ENCODE measurements around the gene UBD.
A peak's percentile ranks its signal among the peaks of the same experiment; 100 is the strongest.

UBD gene

GRCh38 chr6:29598172-29598747 is 38.7 kb upstream of the UBD start (continued):
- no peak for TF ChIP-seq ZNF837 (tag by site-specific recombination; IDR thresholded peaks at IDR 0.05)

GRCh38 chr6:29597184-29597583 is 37.7 kb upstream of the UBD start:
- ChIA-PET CTCF (interaction anchor here (2.0 to 2.8 kb wide), 3 partner anchors 7 to 182 kb away, joined by 8 to 14 read pairs (median 10); partner anchors contain the start of gene OR12D1), POLR2A (interaction anchor here (0.7 to 1.3 kb wide), 4 partner anchors 31 to 818 kb away, joined by 4 to 6 read pairs (median 4); no protein-coding TSS in a partner anchor)

GRCh38 chr6:29596381-29596900 is 36.9 kb upstream of the UBD start:
- Histone ChIP-seq H3K4me1 (ENCODE audit: control insufficient read depth, insufficient read depth, low read length) (peaks cover 13% of the 10 kb centered on the region), H3K27ac (ENCODE audit: extremely low read depth, low read depth, low read length) (no peak overlapping the region), H3K36me3 (ENCODE audit: control insufficient read depth in 2 of 2, insufficient read depth in 1 of 2, low read length in 2 of 2) (peaks cover 7 to 19% of the 10 kb centered on the region in 2 experiments; a peak in 2 of 3 replicates), H3K4me3 (ENCODE audit: low read depth, low read length) (no peak overlapping the region), H3K9me3 (ENCODE audit: control insufficient read depth, insufficient read depth, low read depth, low read length) (no peaks in the 10 kb centered on the region)
- no peak for TF ChIP-seq ZNF174 (tag by site-specific recombination; IDR thresholded peaks at IDR 0.05)
- TF ChIP-seq ZNF776 (tag by site-specific recombination; IDR thresholded peaks at IDR 0.05; ENCODE audit: borderline replicate concordance) = no peak
- TF ChIP-seq ZNF514 (tag by site-specific recombination; IDR thresholded peaks at IDR 0.05) = no peak
- TF ChIP-seq KLF10 (tag by site-specific recombination; IDR thresholded peaks at IDR 0.05) = no peak
- TF ChIP-seq ZNF157 (tag by site-specific recombination; IDR thresholded peaks at IDR 0.05) = no peak
- TF ChIP-seq ZBTB20 (tag by site-specific recombination; IDR thresholded peaks at IDR 0.05) = no peak
- TF ChIP-seq CTCF (tag by site-specific recombination; IDR thresholded peaks at IDR 0.05) = no peak
- TF ChIP-seq INSM2 (tag by site-specific recombination; IDR thresholded peaks at IDR 0.05) = no peak
- TF ChIP-seq, protein P1, sequence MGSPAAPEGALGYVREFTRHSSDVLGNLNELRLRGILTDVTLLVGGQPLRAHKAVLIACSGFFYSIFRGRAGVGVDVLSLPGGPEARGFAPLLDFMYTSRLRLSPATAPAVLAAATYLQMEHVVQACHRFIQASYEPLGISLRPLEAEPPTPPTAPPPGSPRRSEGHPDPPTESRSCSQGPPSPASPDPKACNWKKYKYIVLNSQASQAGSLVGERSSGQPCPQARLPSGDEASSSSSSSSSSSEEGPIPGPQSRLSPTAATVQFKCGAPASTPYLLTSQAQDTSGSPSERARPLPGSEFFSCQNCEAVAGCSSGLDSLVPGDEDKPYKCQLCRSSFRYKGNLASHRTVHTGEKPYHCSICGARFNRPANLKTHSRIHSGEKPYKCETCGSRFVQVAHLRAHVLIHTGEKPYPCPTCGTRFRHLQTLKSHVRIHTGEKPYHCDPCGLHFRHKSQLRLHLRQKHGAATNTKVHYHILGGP (tag by site-specific recombination; IDR thresholded peaks at IDR 0.05) = no peak
- no peak for TF ChIP-seq ZNF473 (tag by site-specific recombination; IDR thresholded peaks at IDR 0.05)
- no peak for TF ChIP-seq ZSCAN18 (tag by site-specific recombination; IDR thresholded peaks at IDR 0.05)
- TF ChIP-seq ZNF19 (tag by site-specific recombination; IDR thresholded peaks at IDR 0.05; ENCODE audit: low read depth) = no peak
- no peak for TF ChIP-seq ZNF239 (tag by site-specific recombination; IDR thresholded peaks at IDR 0.05)
- TF ChIP-seq GLI4 (tag by site-specific recombination; IDR thresholded peaks at IDR 0.05) = no peak
- ChIA-PET CTCF (interaction anchor here (0.7 to 2.8 kb wide), 4 partner anchors 10 to 194 kb away, joined by 3 to 14 read pairs (median 6); partner anchors contain the start of gene OR12D1), POLR2A (no interaction called here)

More at GRCh38 chr6:29597184-29597583, 37.7 kb upstream of the UBD start:
- H3K4me3 ChIP-seq (ENCODE audit: low read depth, low read length) = no peak overlapping the region
- peaks cover 13% of the 10 kb centered on the region for H3K4me1 ChIP-seq (ENCODE audit: control insufficient read depth, insufficient read depth, low read length)
- peaks cover 9 to 26% of the 10 kb centered on the region in 2 experiments; a peak in 2 of 3 replicates for H3K36me3 ChIP-seq (ENCODE audit: control insufficient read depth in 2 of 2, insufficient read depth in 1 of 2, low read length in 2 of 2)
- no peak overlapping the region for H3K27ac ChIP-seq (ENCODE audit: extremely low read depth, low read depth, low read length)
- TF ChIP-seq ZNF302 (tag by site-specific recombination; IDR thresholded peaks at IDR 0.05; ENCODE audit: low read depth) (no peak), ZNF157 (tag by site-specific recombination; IDR thresholded peaks at IDR 0.05) (no peak), ZFP41 (tag by site-specific recombination; IDR thresholded peaks at IDR 0.05; ENCODE audit: borderline replicate concordance) (no peak), SCRT2 (tag by site-specific recombination; IDR thresholded peaks at IDR 0.05) (peak; percentile 69; the same call in 1 of the 2 replicates), SP3 (tag by site-specific recombination; IDR thresholded peaks at IDR 0.05) (no peak), PRDM1 (tag by site-specific recombination; IDR thresholded peaks at IDR 0.05) (no peak), ZNF654 (tag by site-specific recombination; IDR thresholded peaks at IDR 0.05; ENCODE audit: low read depth) (no peak)
- TF ChIP-seq, protein P2, sequence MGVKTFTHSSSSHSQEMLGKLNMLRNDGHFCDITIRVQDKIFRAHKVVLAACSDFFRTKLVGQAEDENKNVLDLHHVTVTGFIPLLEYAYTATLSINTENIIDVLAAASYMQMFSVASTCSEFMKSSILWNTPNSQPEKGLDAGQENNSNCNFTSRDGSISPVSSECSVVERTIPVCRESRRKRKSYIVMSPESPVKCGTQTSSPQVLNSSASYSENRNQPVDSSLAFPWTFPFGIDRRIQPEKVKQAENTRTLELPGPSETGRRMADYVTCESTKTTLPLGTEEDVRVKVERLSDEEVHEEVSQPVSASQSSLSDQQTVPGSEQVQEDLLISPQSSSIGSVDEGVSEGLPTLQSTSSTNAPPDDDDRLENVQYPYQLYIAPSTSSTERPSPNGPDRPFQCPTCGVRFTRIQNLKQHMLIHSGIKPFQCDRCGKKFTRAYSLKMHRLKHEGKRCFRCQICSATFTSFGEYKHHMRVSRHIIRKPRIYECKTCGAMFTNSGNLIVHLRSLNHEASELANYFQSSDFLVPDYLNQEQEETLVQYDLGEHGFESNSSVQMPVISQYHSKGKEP (tag by site-specific recombination; IDR thresholded peaks at IDR 0.05) = peak; percentile 71
- no peaks in the 10 kb centered on the region for H3K9me3 ChIP-seq (ENCODE audit: control insufficient read depth, insufficient read depth, low read depth, low read length)

Measured in HEK293 (cell line).